Measurements from ENCODE around the gene OR7G3.

OR7G3 gene

GRCh38 chr19:9128171-9128570 lies 1.4 kb upstream of the OR7G3 start:
- Histone ChIP-seq H3K79me2 (ENCODE audit: insufficient read depth, low read length) (no peaks in the 10 kb centered on the region), H3K9me3 (ENCODE audit: insufficient read depth, low read depth, low read length) (no peaks in the 10 kb centered on the region), H2AFZ (ENCODE audit: low read length) (no peak overlapping the region), H3K4me1 (ENCODE audit: insufficient read depth, low read length, poor library complexity, severe bottlenecking) (no peaks in the 10 kb centered on the region), H3K36me3 (ENCODE audit: insufficient read depth, low read length) (no peaks in the 10 kb centered on the region), H3K9me2 (replicated peaks; ENCODE audit: low read depth, low read length) (no peaks in the 10 kb centered on the region), H4K20me1 (ENCODE audit: insufficient read depth, low read length, poor library complexity, severe bottlenecking) (no peaks in the 10 kb centered on the region), H3F3A (ENCODE audit: low read depth) (no peaks in the 10 kb centered on the region), H3K4me3 (ENCODE audit: low read length, poor library complexity, severe bottlenecking) (no peak overlapping the region), H3K9ac (ENCODE audit: low read depth, low read length, poor library complexity, severe bottlenecking) (no peak overlapping the region), H3K27me3 (ENCODE audit: insufficient read depth, low read length, poor library complexity, severe bottlenecking) (no peaks in the 10 kb centered on the region), H3K4me2 (ENCODE audit: low read depth, low read length, poor library complexity, severe bottlenecking) (no peak overlapping the region)
- no peak for TF ChIP-seq CTCF (conservative IDR thresholded peaks at IDR 0.05; ENCODE audit: low read length)
- no peak for TF ChIP-seq EZH2phosphoT487 (IDR thresholded peaks at IDR 0.05; ENCODE audit: borderline replicate concordance)

GRCh38 chr19:9116547-9116946 lies 10.2 kb downstream of the OR7G3 start:
- Histone ChIP-seq H3K9ac (ENCODE audit: low read depth, low read length, poor library complexity, severe bottlenecking) (no peak overlapping the region), H3K4me1 (ENCODE audit: insufficient read depth, low read length, poor library complexity, severe bottlenecking) (no peaks in the 10 kb centered on the region), H3K9me3 (ENCODE audit: insufficient read depth, low read depth, low read length) (no peaks in the 10 kb centered on the region), H3K4me2 (ENCODE audit: low read depth, low read length, poor library complexity, severe bottlenecking) (no peak overlapping the region), H3K27me3 (ENCODE audit: insufficient read depth, low read length, poor library complexity, severe bottlenecking) (no peaks in the 10 kb centered on the region), H3K79me2 (ENCODE audit: insufficient read depth, low read length) (no peaks in the 10 kb centered on the region), H3F3A (ENCODE audit: low read depth) (no peaks in the 10 kb centered on the region), H3K36me3 (ENCODE audit: insufficient read depth, low read length) (no peaks in the 10 kb centered on the region), H4K20me1 (ENCODE audit: insufficient read depth, low read length, poor library complexity, severe bottlenecking) (no peaks in the 10 kb centered on the region), H2AFZ (ENCODE audit: low read length) (0 out of 2 replicates have a peak overlapping the region, but pooled peaks have one; percentile 36), H3K9me2 (replicated peaks; ENCODE audit: low read depth, low read length) (no peaks in the 10 kb centered on the region), H3K4me3 (ENCODE audit: low read length, poor library complexity, severe bottlenecking) (no peak overlapping the region)
- TF ChIP-seq EZH2phosphoT487 (IDR thresholded peaks at IDR 0.05; ENCODE audit: borderline replicate concordance) (no peak), CTCF (conservative IDR thresholded peaks at IDR 0.05; ENCODE audit: low read length) (no peak)

GRCh38 chr19:9115307-9115813 lies 11.4 kb downstream of the OR7G3 start, which contains the start of gene OR7G1:
OR7G1 (minus strand) TSS chr19:9115763; CDS start chr19:9115763, 0 bp downstream.
- no peaks in the 10 kb centered on the region for H3K9me3 ChIP-seq (ENCODE audit: insufficient read depth, low read depth, low read length)
- no peaks in the 10 kb centered on the region for H3K4me1 ChIP-seq (ENCODE audit: insufficient read depth, low read length, poor library complexity, severe bottlenecking)
- H3K79me2 ChIP-seq (ENCODE audit: insufficient read depth, low read length): no peaks in the 10 kb centered on the region
- TF ChIP-seq EZH2phosphoT487 (IDR thresholded peaks at IDR 0.05; ENCODE audit: borderline replicate concordance) (no peak), CTCF (conservative IDR thresholded peaks at IDR 0.05; ENCODE audit: low read length) (no peak)
- H2AFZ ChIP-seq (ENCODE audit: low read length): no peak within 1 kb of the TSS
- H3K4me2 ChIP-seq (ENCODE audit: low read depth, low read length, poor library complexity, severe bottlenecking): no peak within 1 kb of the TSS
- no peaks in the 10 kb centered on the region for H4K20me1 ChIP-seq (ENCODE audit: insufficient read depth, low read length, poor library complexity, severe bottlenecking)
- H3K9me2 ChIP-seq (replicated peaks; ENCODE audit: low read depth, low read length): no peaks in the 10 kb centered on the region
- no peaks in the 10 kb centered on the region for H3K36me3 ChIP-seq (ENCODE audit: insufficient read depth, low read length)
- H3K27me3 ChIP-seq (ENCODE audit: insufficient read depth, low read length, poor library complexity, severe bottlenecking): no peaks in the 10 kb centered on the region
- H3K9ac ChIP-seq (ENCODE audit: low read depth, low read length, poor library complexity, severe bottlenecking): no peak within 1 kb of the TSS
- H3F3A ChIP-seq (ENCODE audit: low read depth): no peaks in the 10 kb centered on the region
- no peak within 1 kb of the TSS for H3K4me3 ChIP-seq (ENCODE audit: low read length, poor library complexity, severe bottlenecking)
